GM19193 (cell line): Measurements from ENCODE around the gene NPFF.

ENCODE experiments used
- POLR2A ChIP-seq: IDR thresholded peaks from 4 replicates; pipeline ENCODE4 v1.6.1; 2011; ENCODE audit not compliant: insufficient read depth, insufficient read length; ENCODE audit errors: extremely low read depth

The NPFF gene

GRCh38 chr12:53506881-53507602 lies at the start of gene NPFF:
Gene NPFF (minus strand): TSS chr12:53507484. CDS start chr12:53507474, 10 bp downstream.
- TF ChIP-seq POLR2A = no peak

- TF ChIP-seq POLR2A = no peak
Observed at GRCh38 chr12:53552361-53553327, 45.4 kb upstream of the NPFF start.

GRCh38 chr12:53551889-53552291 lies 44.6 kb upstream of the NPFF start:
- TF ChIP-seq POLR2A = no peak

GRCh38 chr12:53550595-53550994 lies 43.3 kb upstream of the NPFF start:
- TF ChIP-seq POLR2A = no peak

GRCh38 chr12:53543539-53543938 lies 36.3 kb upstream of the NPFF start:
- no peak for TF ChIP-seq POLR2A

GRCh38 chr12:53539526-53539925 lies 32.2 kb upstream of the NPFF start:
- no peak for TF ChIP-seq POLR2A

- TF ChIP-seq POLR2A = no peak
Observed at GRCh38 chr12:53538209-53538689, 31.0 kb upstream of the NPFF start.

- no peak for TF ChIP-seq POLR2A
Observed at GRCh38 chr12:53536962-53537361, 29.7 kb upstream of the NPFF start.

GRCh38 chr12:53533471-53533870 lies 26.2 kb upstream of the NPFF start:
- TF ChIP-seq POLR2A = no peak

GRCh38 chr12:53532524-53533445 lies 25.5 kb upstream of the NPFF start:
- no peak for TF ChIP-seq POLR2A

- TF ChIP-seq POLR2A = no peak
Observed at GRCh38 chr12:53532021-53532420, 24.7 kb upstream of the NPFF start.

- no peak for TF ChIP-seq POLR2A
Observed at GRCh38 chr12:53530920-53531319, 23.6 kb upstream of the NPFF start.

- no peak for TF ChIP-seq POLR2A
Observed at GRCh38 chr12:53530061-53530460, 22.8 kb upstream of the NPFF start.

GRCh38 chr12:53524476-53524875 lies 17.2 kb upstream of the NPFF start:
- TF ChIP-seq POLR2A = no peak
